Measurements from ENCODE around the gene NFU1. TPM values are rescaled to one million over a fixed set of nuclear protein-coding genes. Genes with fewer than 3 reads are reported as not detected.

The NFU1 gene
- total and polyA plus RNA-seq, 2 of the 13 experiments (the other 11 are each of a cell fraction or from before 2014, with no cell fraction given): 39.1 to 84.0 TPM

DNA sequence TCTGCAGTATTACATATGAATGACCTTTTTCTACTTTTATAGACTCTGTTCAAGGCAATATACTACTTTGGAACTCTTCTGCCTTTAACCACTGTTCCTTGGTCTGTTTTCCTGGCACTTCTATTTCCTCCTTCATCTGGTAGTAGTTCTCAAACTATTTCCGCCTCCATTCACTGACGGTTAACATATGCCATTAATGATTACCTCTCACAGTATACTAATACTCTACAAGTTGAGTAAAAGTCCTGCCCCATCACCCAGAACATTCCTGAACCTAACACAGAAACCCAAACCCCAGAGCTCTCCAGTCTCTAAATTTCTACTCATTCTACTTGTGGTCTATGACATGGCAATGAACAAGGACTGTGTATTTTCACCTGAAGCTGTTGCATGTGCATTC lies 54.7 kb downstream of the NFU1 start (continued):
- no peak for TF ChIP-seq TP53 (CRISPR knock-in tag; conservative IDR thresholded peaks at IDR 0.05)

GRCh38 chr2:69381337-69381737 lies 55.9 kb downstream of the NFU1 start:
- POLR2A ChIA-PET: interaction anchor here (0.8 to 0.9 kb wide), 2 partner anchors 9 to 56 kb away, joined by 3 read pairs; partner anchors contain the start of gene NFU1
- peaks cover 47% of the 10 kb centered on the region for H3K4me1 ChIP-seq (ENCODE audit: insufficient read depth, low read length)
- peaks cover 72% of the 10 kb centered on the region for H4K20me1 ChIP-seq (ENCODE audit: insufficient read depth, low read length)
- BruUV-seq (replicated peaks): no TSS peak
- in situ Hi-C loops (cut with HindIII; ENCODE audit: extremely low pct_ligation_motif_present, low pct_unique_long_range_greater_than_20kb): no loop called here
- no peak overlapping the region for H3K4me2 ChIP-seq (ENCODE audit: low read depth, low read length)
- no peak overlapping the region for H2AFZ ChIP-seq (ENCODE audit: low read length)
- no peaks in the 10 kb centered on the region for H3K9me3 ChIP-seq (ENCODE audit: low read length)
- H3K27ac ChIP-seq (ENCODE audit: extremely low read length, insufficient read depth, low read length): no peak overlapping the region
- no peak overlapping the region for H3K9ac ChIP-seq (ENCODE audit: insufficient read depth, low read depth, low read length)
- H3K4me3 ChIP-seq (replicated peaks in 1 of 3; ENCODE audit: insufficient read depth in 1 of 3, low read depth in 2 of 3, low read length in 3 of 3): no peak overlapping the region
- peaks cover 9 to 26% of the 10 kb centered on the region in 2 experiments for H3K36me3 ChIP-seq (replicated peaks in 1 of 2; ENCODE audit: control insufficient read depth in 1 of 2, insufficient read depth in 2 of 2, low read length in 2 of 2)
- FAIRE-seq: no peak
- H3K27me3 ChIP-seq (ENCODE audit: control insufficient read depth in 1 of 2, insufficient read depth in 2 of 2, low read length in 2 of 2): no peaks in the 10 kb centered on the region; a peak in 1 of 5 replicates
- no peak for ATAC-seq
- TF ChIP-seq ZNF672 (CRISPR knock-in tag; IDR thresholded peaks at IDR 0.05) (no peak), GLI4 (CRISPR knock-in tag; IDR thresholded peaks at IDR 0.05; ENCODE audit: borderline replicate concordance) (no peak), RBM22 (optimal IDR thresholded peaks at IDR 0.05; ENCODE audit: low read length) (no peak), ERF (CRISPR knock-in tag; IDR thresholded peaks at IDR 0.05) (no peak), PHF21A (CRISPR knock-in tag; IDR thresholded peaks at IDR 0.05) (no peak), MEIS2 (CRISPR knock-in tag; IDR thresholded peaks at IDR 0.05) (no peak), ZNF770 (CRISPR knock-in tag; IDR thresholded peaks at IDR 0.05) (peak; percentile 35; the same call in 1 of the 2 replicates)
- TF ChIP-seq, protein P1, sequence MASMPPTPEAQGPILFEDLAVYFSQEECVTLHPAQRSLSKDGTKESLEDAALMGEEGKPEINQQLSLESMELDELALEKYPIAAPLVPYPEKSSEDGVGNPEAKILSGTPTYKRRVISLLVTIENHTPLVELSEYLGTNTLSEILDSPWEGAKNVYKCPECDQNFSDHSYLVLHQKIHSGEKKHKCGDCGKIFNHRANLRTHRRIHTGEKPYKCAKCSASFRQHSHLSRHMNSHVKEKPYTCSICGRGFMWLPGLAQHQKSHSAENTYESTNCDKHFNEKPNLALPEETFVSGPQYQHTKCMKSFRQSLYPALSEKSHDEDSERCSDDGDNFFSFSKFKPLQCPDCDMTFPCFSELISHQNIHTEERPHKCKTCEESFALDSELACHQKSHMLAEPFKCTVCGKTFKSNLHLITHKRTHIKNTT (CRISPR knock-in tag; IDR thresholded peaks at IDR 0.05): no peak
- TF ChIP-seq, protein P2, sequence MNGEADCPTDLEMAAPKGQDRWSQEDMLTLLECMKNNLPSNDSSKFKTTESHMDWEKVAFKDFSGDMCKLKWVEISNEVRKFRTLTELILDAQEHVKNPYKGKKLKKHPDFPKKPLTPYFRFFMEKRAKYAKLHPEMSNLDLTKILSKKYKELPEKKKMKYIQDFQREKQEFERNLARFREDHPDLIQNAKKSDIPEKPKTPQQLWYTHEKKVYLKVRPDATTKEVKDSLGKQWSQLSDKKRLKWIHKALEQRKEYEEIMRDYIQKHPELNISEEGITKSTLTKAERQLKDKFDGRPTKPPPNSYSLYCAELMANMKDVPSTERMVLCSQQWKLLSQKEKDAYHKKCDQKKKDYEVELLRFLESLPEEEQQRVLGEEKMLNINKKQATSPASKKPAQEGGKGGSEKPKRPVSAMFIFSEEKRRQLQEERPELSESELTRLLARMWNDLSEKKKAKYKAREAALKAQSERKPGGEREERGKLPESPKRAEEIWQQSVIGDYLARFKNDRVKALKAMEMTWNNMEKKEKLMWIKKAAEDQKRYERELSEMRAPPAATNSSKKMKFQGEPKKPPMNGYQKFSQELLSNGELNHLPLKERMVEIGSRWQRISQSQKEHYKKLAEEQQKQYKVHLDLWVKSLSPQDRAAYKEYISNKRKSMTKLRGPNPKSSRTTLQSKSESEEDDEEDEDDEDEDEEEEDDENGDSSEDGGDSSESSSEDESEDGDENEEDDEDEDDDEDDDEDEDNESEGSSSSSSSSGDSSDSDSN (CRISPR knock-in tag; IDR thresholded peaks at IDR 0.05): no peak
- peaks cover 98% of the 10 kb centered on the region for H3K79me2 ChIP-seq (ENCODE audit: insufficient read depth, low read length)
- intact Hi-C loops (cut with micrococcal nuclease; ENCODE audit: unreplicated experiment): loop anchor here (10.0 kb wide), 1 partner anchor 207 kb away; no protein-coding TSS in a partner anchor
- CTCF ChIA-PET (ENCODE audit: low intra/inter-chr PET ratio, low total read pairs): no interaction called here
- no peak for DNase-seq (ENCODE audit: low spot score)
- WGBS (ENCODE audit: low lambda C conversion rate): 97% methylated on average over 1 of the region's 1 CpG

Data from HepG2 (cell line).